Esophagus squamous epithelium (tissue), 5 donors: ENCODE data around the gene RECK. TPM values are rescaled to one million over a fixed set of nuclear protein-coding genes. Genes with fewer than 3 reads are reported as not detected.
"Not testable (repeated sequence)": the region's sequence is repeated elsewhere in the genome, so short reads cannot be mapped to it uniquely, and the experiment has no call there.

Experiments
- DNase-seq: peaks from one replicate; lab custom pipeline; 2025; lab: John Stamatoyannopoulos, UW
- H3K27ac ChIP-seq, 4 donors: fragments of 200-600 bp; sonication (generic); one replicate each; pipeline ENCODE4 v1.5.1; 2016 to 2019; ENCODE audit warnings: mild to moderate bottlenecking in 1 of 4
- H3K27me3 ChIP-seq, 4 donors: fragments of 200-600 bp; sonication (generic); 1 replicate in 3 of 4; 2 replicates in 1 of 4; pipeline versions ENCODE4 v1.5.1 to v1.6.0; 2017 to 2021; ENCODE audit warnings: antibody characterized with exemption in 1 of 4
- H3K36me3 ChIP-seq, 3 donors: fragments of 200-600 bp; sonication (generic); one replicate each; pipeline ENCODE4 v1.5.1; 2016 to 2019
- H3K4me1 ChIP-seq, 3 donors: fragments of 200-600 bp; sonication (generic); one replicate each; pipeline ENCODE4 v1.5.1; 2017 to 2019
- H3K4me3 ChIP-seq, 4 donors: fragments of 200-600 bp; sonication (generic); 1 replicate in 3 of 4; 2 replicates in 1 of 4; pipeline ENCODE4 v1.5.1; 2016 to 2019; ENCODE audit warnings: mild to moderate bottlenecking in 2 of 4, moderate library complexity in 1 of 4
- H3K9me3 ChIP-seq, 3 donors: fragments of 200-600 bp; sonication (generic); one replicate each; pipeline ENCODE4 v1.5.1; 2016 to 2019
- CTCF ChIP-seq, 6 experiments: fragments of 450-650 bp in 4 of 6; fragments of 200-600 bp in 2 of 6; sonication (generic) in 2 of 6; IDR thresholded peaks; one replicate each; pipeline ENCODE4 v1.5.1; 2016 to 2019; ENCODE audit warnings: antibody characterized with exemption in 6 of 6, mild to moderate bottlenecking in 4 of 6, moderate library complexity in 4 of 6
- POLR2A ChIP-seq, 4 donors: fragments of 450-650 bp; IDR thresholded peaks; one replicate each; pipeline ENCODE4 v1.6.1; 2017; ENCODE audit warnings: antibody characterized with exemption in 4 of 4, mild to moderate bottlenecking in 4 of 4, moderate library complexity in 3 of 4
- WGBS, 2 donors: methylation state at CpG; one replicate each; pipeline ENCODE4 v1.1.5; 2018; 5-methylcytosine and 5-hydroxymethylcytosine counted together
- intact Hi-C: fragments of 100-400 bp; cut with DNase I; formaldehyde crosslinking; loops from one replicate; pipeline ENCODE4 v1.15.0; 2022
- total RNA-seq, 4 donors: library from RNA; depleted of rRNA; stranded (reverse); fragments of >200 nt; gene quantifications; one replicate each; pipeline ENCODE4 v1.1.0, GENCODE V29; 2016
- donor health status: DM: yes; HTN: yes; CAD: no.

The RECK gene
- total RNA-seq, 4 donors from 2014 or later, result 0.23 to 16.2 (median 1.9) TPM

- 82 to 91% methylated on average over 3 of the region's 3 CpGs for WGBS, 2 donors
- DNase-seq, result no peak
- intact Hi-C loops, result no loop called here
Measured at GRCh38 chr9:36080519-36080918, 43.8 kb downstream of the RECK start.

GRCh38 chr9:36082931-36083330 is 46.2 kb downstream of the RECK start:
- TF ChIP-seq CTCF (IDR thresholded peaks at IDR 0.05), result no peak
- no peak for TF ChIP-seq POLR2A (IDR thresholded peaks at IDR 0.05)

More at GRCh38 chr9:36080519-36080918, 43.8 kb downstream of the RECK start:
- no peaks in the 10 kb centered on the region for H3K27me3 ChIP-seq
- H3K4me3 ChIP-seq, result no peak overlapping the region
- H3K36me3 ChIP-seq, result no peaks in the 10 kb centered on the region
- no peak for TF ChIP-seq POLR2A (IDR thresholded peaks at IDR 0.05)
- TF ChIP-seq CTCF (IDR thresholded peaks at IDR 0.05), result no peak
- no peaks in the 10 kb centered on the region for H3K9me3 ChIP-seq
- peaks cover 0 to under 1% (median 0%) of the 10 kb centered on the region in 3 donors for H3K4me1 ChIP-seq
- no peak overlapping the region for H3K27ac ChIP-seq

GRCh38 chr9:36086442-36086841 is 49.7 kb downstream of the RECK start:
- H3K36me3 ChIP-seq, result no peaks in the 10 kb centered on the region
- no peaks in the 10 kb centered on the region for H3K9me3 ChIP-seq
- 92% methylated on average over 7 of the region's 7 CpGs for WGBS, 2 donors
- no peaks in the 10 kb centered on the region for H3K27me3 ChIP-seq
- H3K4me3 ChIP-seq, result no peak overlapping the region
- no peak overlapping the region for H3K27ac ChIP-seq
- no peak for DNase-seq
- H3K4me1 ChIP-seq, result peaks cover 0 to 4% (median 0%) of the 10 kb centered on the region in 3 donors
- intact Hi-C loops, result no loop called here
- no peak for TF ChIP-seq POLR2A (IDR thresholded peaks at IDR 0.05)
- no peak for TF ChIP-seq CTCF (IDR thresholded peaks at IDR 0.05)

More at GRCh38 chr9:36082931-36083330, 46.2 kb downstream of the RECK start:
- Histone ChIP-seq H3K27ac (no peak overlapping the region), H3K4me3 (no peak overlapping the region), H3K4me1 (no peaks in the 10 kb centered on the region), H3K9me3 (no peaks in the 10 kb centered on the region), H3K27me3 (no peaks in the 10 kb centered on the region), H3K36me3 (no peaks in the 10 kb centered on the region)
- intact Hi-C loops, result no loop called here
- no peak for DNase-seq
- WGBS, 2 donors, result 71% methylated on average over 5 of the region's 5 CpGs

GRCh38 chr9:36087054-36087453 is 50.3 kb downstream of the RECK start:
- H3K27me3 ChIP-seq, intact Hi-C loops, H3K4me1 ChIP-seq, H3K36me3 ChIP-seq, H3K4me3 ChIP-seq, H3K9me3 ChIP-seq, H3K27ac ChIP-seq, DNase-seq: not testable (repeated sequence)

- Histone ChIP-seq H3K27me3 (no peaks in the 10 kb centered on the region), H3K9me3 (no peaks in the 10 kb centered on the region), H3K4me1 (peaks cover 0 to 4% (median 0%) of the 10 kb centered on the region in 3 donors), H3K27ac (no peak overlapping the region), H3K4me3 (no peak overlapping the region), H3K36me3 (no peaks in the 10 kb centered on the region)
- intact Hi-C loops, result no loop called here
- 82 to 95% methylated on average over 3 of the region's 3 CpGs for WGBS, 2 donors
- TF ChIP-seq POLR2A (IDR thresholded peaks at IDR 0.05), result no peak
- TF ChIP-seq CTCF (IDR thresholded peaks at IDR 0.05), result no peak
- no peak for DNase-seq
Measured at GRCh38 chr9:36088020-36088419, 51.3 kb downstream of the RECK start.
